NCI-H1105 (cell line): Measurements from ENCODE around the gene MYO15A.

Experiments used
- DNase-seq: peaks from one replicate; lab custom pipeline; 2025; lab: John Stamatoyannopoulos, UW

MYO15A gene

DNA sequence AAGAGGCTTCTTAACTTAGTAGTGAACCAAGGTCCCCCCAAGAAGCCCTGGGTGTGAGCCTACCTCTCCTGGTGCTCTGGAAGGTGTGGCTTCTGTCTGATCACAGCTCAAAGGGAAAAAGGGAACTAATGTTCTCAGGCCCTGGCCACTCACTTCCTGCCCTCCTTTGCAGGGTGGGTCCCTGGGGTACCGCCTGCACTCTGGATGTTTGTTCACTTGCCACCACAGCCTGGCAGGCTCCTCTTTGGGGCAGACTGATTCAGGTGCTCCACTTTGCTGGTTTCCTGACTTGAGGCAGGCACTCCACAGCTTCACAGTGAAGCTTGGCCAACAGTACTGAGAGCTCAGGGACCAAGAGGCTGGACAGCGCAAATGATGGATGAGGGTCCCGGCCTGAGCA, 5.9 kb upstream of the MYO15A start:
- DNase-seq: no peak

DNA sequence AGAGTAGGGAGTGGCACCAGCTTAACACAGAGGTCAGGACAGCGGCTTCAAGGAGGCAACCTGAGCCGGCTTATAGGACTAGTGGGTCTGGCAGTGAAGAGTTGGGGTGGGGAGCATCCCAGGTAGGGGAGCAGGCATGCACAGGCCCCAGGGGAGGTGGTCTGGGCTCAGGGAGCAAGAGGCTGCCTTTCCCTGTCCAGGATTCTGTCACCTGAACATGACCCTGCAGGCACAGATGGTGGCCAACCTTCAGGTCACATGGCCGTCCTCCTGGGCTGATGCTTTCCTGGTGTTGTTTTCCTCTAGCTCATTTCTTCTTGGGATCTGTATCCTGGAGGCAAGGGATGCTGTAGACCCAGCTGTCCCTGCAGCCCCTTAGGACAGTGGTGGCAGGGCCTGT, 3.5 kb upstream of the MYO15A start:
- no peak for DNase-seq

DNA sequence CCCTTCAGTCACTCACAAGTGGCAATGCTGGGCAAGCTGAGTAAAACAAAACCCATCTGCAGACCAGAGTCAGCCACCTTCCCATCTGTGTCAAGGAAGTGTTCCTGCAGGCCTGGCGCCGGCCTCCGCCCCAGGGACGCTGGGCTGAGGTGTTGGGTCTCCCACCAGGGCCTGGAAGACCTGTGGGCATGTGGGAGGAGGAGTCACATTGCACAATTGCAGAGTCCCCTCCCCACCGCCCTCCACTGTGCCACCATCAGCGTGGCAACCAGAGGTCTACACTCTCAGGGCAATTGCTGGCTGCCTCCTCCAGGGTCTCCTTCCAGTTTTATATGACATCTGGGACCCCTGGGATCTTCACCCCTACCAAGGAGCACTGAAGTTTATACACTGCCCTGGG, 3.0 kb upstream of the MYO15A start:
- no peak for DNase-seq

- no peak for DNase-seq
Measured at GRCh38 chr17:18106211-18106610, 2.3 kb upstream of the MYO15A start.

GRCh38 chr17:18107061-18107790, 1.3 kb upstream of the MYO15A start:
- DNase-seq: no peak

- no peak for DNase-seq
Measured at GRCh38 chr17:18107971-18108370, 585 bp upstream of the MYO15A start.

DNA sequence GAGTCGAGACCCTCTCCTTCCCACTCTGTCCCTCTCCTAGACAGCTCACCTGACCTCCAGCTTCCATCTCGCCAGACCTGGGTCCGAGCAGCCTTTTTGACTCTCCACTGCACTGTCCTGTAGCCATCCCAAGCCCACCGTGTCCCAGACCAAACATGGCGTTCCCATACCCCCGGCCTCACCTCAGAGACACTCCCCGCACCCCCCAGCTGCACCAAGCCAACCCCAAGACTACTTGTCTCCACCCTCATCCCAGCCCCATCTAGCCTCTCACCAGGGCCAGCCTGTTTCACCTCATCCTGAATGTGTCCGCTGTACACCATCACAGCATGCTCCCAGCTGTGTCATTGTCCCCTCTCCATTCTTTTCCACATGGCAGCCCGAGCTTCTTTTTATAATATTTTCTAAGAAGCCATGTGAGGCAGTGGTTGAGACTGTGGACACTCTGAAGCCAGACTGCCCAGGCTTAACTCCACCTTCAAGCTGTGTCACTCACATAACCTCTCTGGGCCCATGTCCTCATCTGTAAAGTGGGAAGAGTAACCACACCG, 1.5 kb downstream of the MYO15A start:
- no peak for DNase-seq

DNA sequence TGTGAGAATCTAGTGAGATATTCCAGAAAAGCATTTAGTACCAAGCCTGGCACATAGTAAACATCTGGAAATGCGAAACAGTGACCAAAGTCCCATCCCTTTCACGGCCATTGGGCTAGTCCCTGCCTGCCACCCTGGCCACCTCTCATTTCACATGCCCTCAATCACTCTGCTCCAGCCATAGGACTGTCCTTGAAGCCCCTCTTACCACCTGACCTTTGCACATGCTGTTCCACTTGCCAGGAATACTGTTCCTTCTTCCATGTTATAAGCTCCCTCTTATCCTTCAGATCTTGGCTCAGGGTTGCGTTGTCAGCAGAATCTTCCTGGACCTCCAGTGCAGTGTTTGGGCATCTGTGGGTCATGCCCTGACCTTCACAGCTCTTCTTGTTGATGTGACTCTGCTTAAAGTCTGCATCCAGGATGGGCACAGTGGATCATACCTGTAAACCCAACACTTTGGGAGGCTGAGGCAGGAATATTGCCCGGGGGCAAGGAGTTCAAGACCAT, 2.1 kb downstream of the MYO15A start:
- DNase-seq: no peak

- no peak for DNase-seq
Measured at GRCh38 chr17:18111330-18111971, 2.9 kb downstream of the MYO15A start.

DNA sequence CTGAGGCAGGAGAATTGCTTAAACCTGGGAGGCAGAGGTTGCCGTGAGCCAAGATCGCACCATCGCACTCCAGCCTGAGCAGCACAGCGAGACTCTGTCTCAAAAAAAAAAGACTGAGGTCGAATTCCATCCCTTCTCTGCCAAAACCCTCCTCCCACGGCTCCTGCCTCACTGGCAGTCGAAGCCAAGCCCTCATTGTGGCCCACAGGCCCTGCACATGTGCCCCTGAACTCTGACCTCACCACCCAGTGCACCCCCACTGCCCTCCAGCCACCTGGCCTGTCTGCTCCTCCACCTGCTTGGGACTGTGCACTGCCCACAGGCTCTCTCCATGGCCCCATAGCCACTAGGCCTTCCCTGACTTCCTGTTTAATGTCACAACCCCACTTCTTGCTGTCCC, 7.0 kb downstream of the MYO15A start:
- DNase-seq: no peak

GRCh38 chr17:18116078-18116477, 7.5 kb downstream of the MYO15A start:
- no peak for DNase-seq

- no peak for DNase-seq
Measured at GRCh38 chr17:18117533-18117932, 9.0 kb downstream of the MYO15A start.

DNA sequence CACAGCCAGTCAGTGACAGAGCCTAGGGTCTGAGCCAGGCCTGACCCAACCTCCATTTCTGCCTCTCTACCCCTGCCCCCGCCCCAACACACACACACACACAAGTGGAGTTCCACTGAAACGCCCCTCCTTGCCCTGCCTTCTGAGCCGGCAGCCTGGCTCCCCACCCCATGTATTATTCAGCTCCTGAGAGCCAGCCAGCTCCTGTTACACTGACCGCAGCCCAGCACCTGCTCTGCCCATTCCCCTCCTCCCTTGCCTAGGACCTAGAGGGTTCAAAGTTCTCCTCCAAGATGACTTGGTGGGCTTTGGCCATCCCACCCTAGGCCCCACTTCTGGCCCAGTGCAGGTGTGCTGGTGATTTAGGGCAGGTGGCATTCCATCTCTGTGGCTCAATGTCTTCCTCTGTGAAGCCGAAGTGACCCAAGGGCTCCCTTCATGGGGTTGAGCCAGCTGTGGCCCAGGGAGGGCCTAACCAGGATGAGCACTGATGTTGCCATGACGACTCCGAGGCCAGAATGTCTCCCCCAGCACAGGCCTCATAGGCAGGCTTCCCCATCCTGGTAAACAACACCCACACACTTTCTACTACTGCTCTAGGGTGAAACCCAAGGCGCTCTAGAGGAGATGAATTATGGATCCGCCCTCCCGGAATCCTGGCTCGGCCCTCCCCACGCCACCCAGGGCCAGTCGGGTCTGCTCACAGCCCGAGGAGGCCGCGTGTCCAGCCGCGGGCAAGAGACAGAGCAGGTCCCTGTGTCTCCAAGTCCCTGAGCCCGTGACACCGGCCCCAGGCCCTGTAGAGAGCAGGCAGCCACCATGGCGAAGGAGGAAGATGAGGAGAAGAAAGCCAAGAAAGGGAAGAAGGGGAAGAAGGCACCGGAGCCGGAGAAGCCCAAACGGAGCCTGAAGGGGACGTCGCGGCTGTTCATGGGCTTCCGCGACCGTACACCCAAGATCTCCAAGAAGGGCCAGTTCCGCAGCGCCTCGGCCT, 9.7 kb downstream of the MYO15A start:
- DNase-seq: no peak

DNA sequence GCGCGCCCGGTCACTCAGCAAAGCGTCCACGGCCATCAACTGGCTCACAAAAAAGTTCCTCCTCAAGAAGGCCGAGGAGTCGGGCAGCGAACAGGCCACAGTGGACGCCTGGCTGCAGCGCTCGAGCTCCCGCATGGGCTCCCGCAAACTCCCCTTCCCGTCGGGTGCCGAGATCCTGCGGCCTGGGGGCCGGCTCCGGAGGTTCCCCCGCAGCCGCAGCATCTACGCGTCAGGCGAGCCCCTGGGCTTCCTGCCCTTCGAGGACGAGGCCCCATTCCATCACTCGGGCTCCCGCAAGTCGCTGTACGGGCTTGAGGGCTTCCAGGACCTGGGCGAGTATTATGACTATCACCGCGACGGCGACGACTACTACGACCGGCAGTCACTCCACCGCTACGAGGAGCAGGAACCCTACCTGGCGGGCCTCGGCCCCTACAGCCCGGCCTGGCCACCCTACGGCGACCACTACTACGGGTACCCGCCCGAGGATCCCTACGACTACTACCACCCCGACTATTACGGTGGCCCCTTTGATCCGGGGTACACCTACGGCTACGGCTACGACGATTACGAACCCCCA, 10.7 kb downstream of the MYO15A start:
- no peak for DNase-seq

DNA sequence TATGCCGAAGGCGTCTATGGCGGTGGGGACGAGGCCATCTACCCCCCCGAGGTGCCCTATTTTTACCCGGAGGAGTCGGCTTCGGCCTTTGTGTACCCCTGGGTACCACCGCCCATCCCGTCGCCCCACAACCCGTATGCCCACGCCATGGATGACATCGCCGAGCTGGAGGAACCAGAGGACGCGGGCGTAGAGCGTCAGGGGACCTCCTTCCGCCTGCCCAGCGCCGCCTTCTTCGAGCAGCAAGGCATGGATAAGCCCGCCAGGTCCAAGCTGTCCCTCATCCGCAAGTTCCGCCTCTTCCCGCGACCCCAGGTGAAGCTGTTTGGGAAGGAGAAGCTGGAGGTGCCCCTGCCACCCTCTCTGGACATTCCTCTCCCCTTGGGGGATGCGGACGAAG, 11.4 kb downstream of the MYO15A start:
- DNase-seq: no peak

DNA sequence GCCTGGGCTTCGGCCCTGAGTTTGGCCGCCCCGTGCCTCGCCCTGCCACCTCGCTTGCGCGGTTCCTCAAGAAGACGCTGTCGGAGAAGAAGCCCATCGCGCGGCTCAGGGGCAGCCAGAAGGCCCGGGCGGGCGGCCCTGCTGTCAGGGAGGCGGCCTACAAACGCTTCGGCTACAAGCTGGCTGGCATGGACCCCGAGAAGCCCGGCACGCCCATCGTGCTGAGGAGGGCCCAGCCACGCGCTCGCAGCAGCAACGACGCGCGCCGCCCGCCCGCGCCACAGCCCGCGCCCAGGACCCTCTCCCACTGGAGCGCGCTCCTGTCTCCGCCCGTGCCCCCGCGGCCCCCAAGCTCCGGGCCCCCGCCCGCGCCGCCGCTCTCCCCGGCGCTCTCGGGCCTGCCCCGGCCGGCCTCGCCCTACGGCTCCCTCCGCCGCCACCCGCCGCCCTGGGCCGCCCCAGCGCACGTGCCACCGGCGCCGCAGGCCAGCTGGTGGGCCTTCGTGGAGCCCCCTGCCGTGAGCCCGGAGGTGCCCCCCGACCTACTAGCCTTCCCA, 12.0 kb downstream of the MYO15A start:
- DNase-seq: no peak

GRCh38 chr17:18121144-18121910, 12.8 kb downstream of the MYO15A start:
- no peak for DNase-seq

DNA sequence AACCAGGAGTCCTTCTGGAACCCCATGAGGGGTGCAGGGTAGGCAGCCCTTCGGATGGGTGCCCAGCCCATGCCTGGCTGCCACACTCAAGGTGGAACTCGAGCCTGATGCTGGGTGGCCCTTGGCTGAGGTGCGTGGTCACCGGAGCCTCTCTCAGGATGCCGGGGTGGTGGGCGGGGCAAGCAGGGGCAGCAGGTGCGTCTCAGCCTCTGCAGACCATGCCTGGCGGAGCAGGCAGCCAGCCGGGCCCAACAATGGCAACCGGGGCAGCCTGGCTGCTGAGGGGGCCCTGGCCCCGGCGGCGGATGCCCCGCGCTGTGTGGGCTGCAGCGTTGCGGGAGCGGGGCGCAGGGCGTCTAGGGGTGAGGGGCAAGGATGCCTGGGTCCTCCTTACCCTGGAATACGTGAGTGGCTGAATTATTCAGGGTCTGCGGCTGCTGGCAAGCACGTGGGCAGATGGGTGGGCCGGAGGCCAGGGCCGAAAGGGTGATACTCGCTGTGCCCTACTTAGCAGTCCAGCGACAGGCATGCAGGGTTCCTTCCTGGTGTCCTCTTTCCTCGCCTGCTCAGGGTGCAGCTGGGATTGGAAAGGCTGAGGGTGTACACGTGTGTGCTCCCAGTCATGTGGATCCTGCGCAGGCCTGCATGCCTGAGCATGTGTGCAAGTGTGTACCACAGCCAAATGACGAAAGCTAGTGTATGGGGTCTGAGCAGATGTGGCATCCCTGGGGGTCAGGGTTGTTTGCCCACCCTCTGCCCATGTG, 14.6 kb downstream of the MYO15A start:
- DNase-seq: no peak

- DNase-seq: no peak
Measured at GRCh38 chr17:18124345-18125126, 16.0 kb downstream of the MYO15A start.
